CD14-positive monocyte (primary cell): ENCODE data around the gene NIP7. TPM values are rescaled to one million over a fixed set of nuclear protein-coding genes. Genes with fewer than 3 reads are reported as not detected.

Experiments
- DNase-seq, 3 donors: peaks; one replicate each; pipeline ENCODE4 v3.0.0-alpha.2; 2011 to 2022
- H2AFZ ChIP-seq: 2 replicates; pipeline ENCODE4 v1.6.0; 2012; ENCODE audit warnings: mild to moderate bottlenecking, low read depth, low read length, inconsistent platforms; ENCODE audit not compliant: insufficient read depth, poor library complexity, severe bottlenecking
- H3K27ac ChIP-seq, 2 donors: 1 replicate in 1 of 2; 2 replicates in 1 of 2; pipeline ENCODE4 v1.5.1; 2012 to 2013; ENCODE audit warnings: low read length in 2 of 2, control low read depth in 1 of 2, inconsistent platforms in 1 of 2, low read depth in 1 of 2, mild to moderate bottlenecking in 1 of 2
- H3K27me3 ChIP-seq, 2 donors: one replicate each; pipeline versions ENCODE4 v1.6.0 to v1.6.1; 2011 to 2013; ENCODE audit warnings: low read length in 2 of 2; ENCODE audit not compliant: control insufficient read depth in 2 of 2, insufficient read depth in 2 of 2
- H3K36me3 ChIP-seq, 2 donors: replicated peaks in 1 of 2; 1 replicate in 1 of 2; 2 replicates in 1 of 2; pipeline versions ENCODE4 v1.5.1 to v1.6.1; 2012 to 2013; ENCODE audit warnings: low read length in 2 of 2, control low read depth in 1 of 2, inconsistent platforms in 1 of 2, mild to moderate bottlenecking in 1 of 2; ENCODE audit not compliant: insufficient read depth in 2 of 2, control insufficient read depth in 1 of 2
- H3K4me1 ChIP-seq, 2 donors: 1 replicate in 1 of 2; 2 replicates in 1 of 2; pipeline versions ENCODE4 v1.5.1 to v1.6.1; 2012 to 2013; ENCODE audit warnings: low read length in 2 of 2, control low read depth in 1 of 2, inconsistent platforms in 1 of 2, mild to moderate bottlenecking in 1 of 2, moderate library complexity in 1 of 2; ENCODE audit not compliant: insufficient read depth in 2 of 2, control insufficient read depth in 1 of 2
- H3K4me2 ChIP-seq: replicated peaks from 2 replicates; pipeline ENCODE3; 2012; ENCODE audit warnings: low read length, moderate library complexity, mild to moderate bottlenecking; ENCODE audit not compliant: poor library complexity, severe bottlenecking; ENCODE audit errors: extremely low read depth
- H3K4me3 ChIP-seq, 3 experiments: fragments of 200-600 bp in 1 of 3; sonication (generic) in 1 of 3; replicated peaks in 1 of 3; 1 replicate in 2 of 3; 2 replicates in 1 of 3; pipeline ENCODE4 v1.5.1; 2011 to 2013; ENCODE audit warnings: low read length in 3 of 3, mild to moderate bottlenecking in 3 of 3, control low read depth in 2 of 3, low read depth in 2 of 3, inconsistent platforms in 1 of 3, moderate library complexity in 1 of 3
- H3K79me2 ChIP-seq: 2 replicates; pipeline ENCODE4 v1.6.0; 2012; ENCODE audit warnings: mild to moderate bottlenecking, control low read depth, inconsistent platforms, low read length, moderate library complexity; ENCODE audit not compliant: insufficient read depth
- H3K9ac ChIP-seq: 2 replicates; pipeline ENCODE4 v1.6.0; 2017; ENCODE audit warnings: low read length, mild to moderate bottlenecking; ENCODE audit not compliant: insufficient read depth, poor library complexity, severe bottlenecking
- H3K9me3 ChIP-seq, 2 donors: replicated peaks in 1 of 2; 1 replicate in 1 of 2; 2 replicates in 1 of 2; pipeline versions ENCODE4 v1.5.1 to v1.6.1; 2012 to 2013; ENCODE audit warnings: low read length in 2 of 2, control low read depth in 1 of 2; ENCODE audit not compliant: control insufficient read depth in 1 of 2, insufficient read depth in 1 of 2
- H4K20me1 ChIP-seq: 2 replicates; pipeline ENCODE4 v1.6.0; 2012; ENCODE audit warnings: mild to moderate bottlenecking, low read length, control low read depth, moderate library complexity; ENCODE audit not compliant: insufficient read depth
- H3K27ac Mint-ChIP-seq, 7 donors: one replicate each; pipeline ENCODE4 v1.8.0; 2020; ENCODE audit warnings: mild to moderate bottlenecking in 7 of 7, mixed read lengths in 7 of 7, moderate library complexity in 6 of 7, inconsistent platforms in 2 of 7
- H3K27me3 Mint-ChIP-seq, 3 donors: one replicate each; pipeline ENCODE4 v1.8.0; 2021 to 2022; ENCODE audit warnings: low read depth in 3 of 3, mild to moderate bottlenecking in 3 of 3, mixed read lengths in 3 of 3, moderate library complexity in 3 of 3, inconsistent platforms in 1 of 3
- H3K36me3 Mint-ChIP-seq, 2 donors: one replicate each; pipeline ENCODE4 v1.8.0; 2020; ENCODE audit warnings: mixed read lengths in 2 of 2, inconsistent platforms in 1 of 2, mild to moderate bottlenecking in 1 of 2
- H3K4me1 Mint-ChIP-seq: one replicate; pipeline ENCODE4 v1.8.0; 2020; ENCODE audit warnings: mild to moderate bottlenecking, mixed read lengths
- H3K4me3 Mint-ChIP-seq, 2 donors: one replicate each; pipeline ENCODE4 v1.8.0; 2020; ENCODE audit warnings: mild to moderate bottlenecking in 2 of 2, mixed read lengths in 2 of 2, moderate library complexity in 1 of 2
- H3K9me3 Mint-ChIP-seq, 7 donors: one replicate each; pipeline ENCODE4 v1.8.0; 2020 to 2022; ENCODE audit warnings: mixed read lengths in 7 of 7, mild to moderate bottlenecking in 6 of 7, moderate library complexity in 6 of 7, inconsistent platforms in 2 of 7
- CTCF ChIP-seq: fragments of 200-600 bp; IDR thresholded peaks from one replicate; pipeline ENCODE4 v1.8.0; 2022; ENCODE audit warnings: antibody characterized with exemption, mild to moderate bottlenecking
- WGBS: methylation state at CpG from one replicate; pipeline ENCODE4 v1.1.5; 2013; ENCODE audit warnings: missing lambda C conversion rate; ENCODE audit not compliant: insufficient coverage; 5-methylcytosine and 5-hydroxymethylcytosine counted together
- intact Hi-C, 2 donors: fragments of 100-400 bp; cut with micrococcal nuclease; formaldehyde crosslinking; loops; one replicate each; pipeline versions ENCODE4 v1.15.0 to v1.15.1; 2023
- polyA plus RNA-seq, 3 donors: library from polyadenylated mRNA; depleted of rRNA in 1 of 3; unstranded in 2 of 3; stranded (reverse) in 1 of 3; fragments of 300-500 nt in 2 of 3; fragments of >200 nt in 1 of 3; fragmentation: Illumina TruSeq in 2 of 3; gene quantifications; 1 replicate in 2 of 3; 2 replicates in 1 of 3; pipeline ENCODE4 v1.2.3, GENCODE V29; 2012 to 2021

Gene NIP7
- polyA plus RNA-seq, 3 donors = 3.0 to 16.4 (median 14.2) TPM

GRCh38 chr16:69386596-69386995 is 47.0 kb downstream of the NIP7 start:
- WGBS = no CpG with 5 or more reads among the region's 1 CpG
- DNase-seq = no peak
- H3K27ac ChIP-seq = no peak overlapping the region
- intact Hi-C loops = loop anchor here in 1 of 2 donors (5.0 kb wide), 2 partner anchors 36 to 49 kb away; partner anchors contain the start of genes COG8, CYB5B and NIP7
- H3K36me3 Mint-ChIP-seq = peaks cover 23% of the 10 kb centered on the region in 2 donors
- no peak overlapping the region for H3K4me2 ChIP-seq
- H3K9me3 ChIP-seq = no peaks in the 10 kb centered on the region
- H3K4me3 Mint-ChIP-seq = no peak overlapping the region
- H4K20me1 ChIP-seq = no peaks in the 10 kb centered on the region
- no peaks in the 10 kb centered on the region for H3K27me3 ChIP-seq
- H3K79me2 ChIP-seq = peaks cover 42% of the 10 kb centered on the region
- peaks cover 0 to 1% (median 1%) of the 10 kb centered on the region in 3 donors for H3K27me3 Mint-ChIP-seq
- peak overlapping the region in 1 of 7 donors; percentile 82 for H3K27ac Mint-ChIP-seq
- peaks cover 19% of the 10 kb centered on the region for H3K4me1 Mint-ChIP-seq
- H3K4me1 ChIP-seq = peaks cover 15 to 21% of the 10 kb centered on the region in 2 donors
- H3K36me3 ChIP-seq = peaks cover 10 to 28% of the 10 kb centered on the region in 2 donors
- H3K9me3 Mint-ChIP-seq = peaks cover 0 to 3% (median 0%) of the 10 kb centered on the region in 7 donors
- H3K9ac ChIP-seq = no peak overlapping the region
- H2AFZ ChIP-seq = peak overlapping the region; percentile 51
- no peak for TF ChIP-seq CTCF
- H3K4me3 ChIP-seq = no peak overlapping the region

Other genes starting within 250 kb of the NIP7 start
- gene HAS3, start 234.1 kb upstream of the NIP7 start, polyA plus RNA-seq = 1 to 10 TPM in 1 of 3 donors, not detected in 2; 1.3 TPM
- gene CHTF8, start 207.2 kb upstream of the NIP7 start, polyA plus RNA-seq = 100 to 1,000 TPM in 2 of 3 donors, 10 to 100 TPM in 1; 45.9 to 172 (median 158) TPM
- gene UTP4, start 207.1 kb upstream of the NIP7 start, polyA plus RNA-seq = 10 to 100 TPM; 15.3 to 27.8 (median 19.6) TPM
- 1 to 10 TPM; 1.2 to 6.0 (median 5.0) TPM for gene SNTB2, start 152.6 kb upstream of the NIP7 start, polyA plus RNA-seq
- 10 to 100 TPM; 18.2 to 25.7 (median 21.8) TPM for gene VPS4A, start 28.4 kb upstream of the NIP7 start, polyA plus RNA-seq
- gene PDF, start 9.2 kb upstream of the NIP7 start, polyA plus RNA-seq = 1 to 10 TPM; 2.3 to 7.2 (median 4.2) TPM
- 10 to 100 TPM; 11.9 to 24.1 (median 21.6) TPM for gene COG8, start 208 bp upstream of the NIP7 start, polyA plus RNA-seq
- gene TMED6, start 12.0 kb downstream of the NIP7 start, polyA plus RNA-seq = under 1 TPM in 1 of 3 donors, not detected in 2; 0.29 TPM
- gene TERF2, start 46.2 kb downstream of the NIP7 start, polyA plus RNA-seq = 10 to 100 TPM in 2 of 3 donors, 1 to 10 TPM in 1; 8.8 to 11.2 (median 10.5) TPM
- 10 to 100 TPM; 32.3 to 90.4 (median 84.9) TPM for gene CYB5B, start 84.8 kb downstream of the NIP7 start, polyA plus RNA-seq
- 1 to 10 TPM; 2.4 to 6.9 (median 2.5) TPM for gene NFAT5, start 226.2 kb downstream of the NIP7 start, polyA plus RNA-seq